Peyer's patch (tissue), 4 donors: ENCODE measurements around the gene TICRR.
"Not testable (repeated sequence)": the region's sequence is repeated elsewhere in the genome, so short reads cannot be mapped to it uniquely, and the experiment has no call there.

ENCODE experiments used
- POLR2A ChIP-seq, 2 donors: fragments of 450-650 bp; IDR thresholded peaks; one replicate each; pipeline ENCODE4 v1.5.1; 2017; ENCODE audit warnings: antibody characterized with exemption in 2 of 2, mild to moderate bottlenecking in 2 of 2, moderate library complexity in 2 of 2
- TF ChIP-seq, protein P1 (sequence below), 6 experiments: fragments of 450-650 bp in 4 of 6; fragments of 200-600 bp in 2 of 6; sonication (generic) in 1 of 6; IDR thresholded peaks; one replicate each; pipeline ENCODE4 v1.5.1; 2017 to 2019; ENCODE audit warnings: antibody characterized with exemption in 6 of 6, mild to moderate bottlenecking in 3 of 6, moderate library complexity in 1 of 6

DNA sequence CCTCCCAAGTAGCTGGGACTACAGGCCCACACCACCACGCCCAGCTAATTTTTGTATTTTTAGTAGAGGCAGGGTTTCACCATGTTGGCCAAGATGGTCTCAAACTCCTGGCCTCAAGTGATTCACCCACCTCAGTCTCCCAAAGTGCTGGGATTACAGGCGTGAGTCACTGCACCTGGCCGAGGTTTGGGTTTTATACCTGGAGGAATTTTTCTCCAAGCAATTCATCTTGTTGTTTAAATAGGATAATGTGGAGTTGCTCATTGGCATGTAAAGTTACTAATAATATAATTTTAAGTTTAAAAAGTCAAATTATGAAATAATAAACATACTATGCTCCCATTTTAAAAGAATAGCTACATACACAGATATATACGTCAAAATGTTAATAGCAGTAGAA lies 26.1 kb upstream of the TICRR start:
- TF ChIP-seq, protein P1, sequence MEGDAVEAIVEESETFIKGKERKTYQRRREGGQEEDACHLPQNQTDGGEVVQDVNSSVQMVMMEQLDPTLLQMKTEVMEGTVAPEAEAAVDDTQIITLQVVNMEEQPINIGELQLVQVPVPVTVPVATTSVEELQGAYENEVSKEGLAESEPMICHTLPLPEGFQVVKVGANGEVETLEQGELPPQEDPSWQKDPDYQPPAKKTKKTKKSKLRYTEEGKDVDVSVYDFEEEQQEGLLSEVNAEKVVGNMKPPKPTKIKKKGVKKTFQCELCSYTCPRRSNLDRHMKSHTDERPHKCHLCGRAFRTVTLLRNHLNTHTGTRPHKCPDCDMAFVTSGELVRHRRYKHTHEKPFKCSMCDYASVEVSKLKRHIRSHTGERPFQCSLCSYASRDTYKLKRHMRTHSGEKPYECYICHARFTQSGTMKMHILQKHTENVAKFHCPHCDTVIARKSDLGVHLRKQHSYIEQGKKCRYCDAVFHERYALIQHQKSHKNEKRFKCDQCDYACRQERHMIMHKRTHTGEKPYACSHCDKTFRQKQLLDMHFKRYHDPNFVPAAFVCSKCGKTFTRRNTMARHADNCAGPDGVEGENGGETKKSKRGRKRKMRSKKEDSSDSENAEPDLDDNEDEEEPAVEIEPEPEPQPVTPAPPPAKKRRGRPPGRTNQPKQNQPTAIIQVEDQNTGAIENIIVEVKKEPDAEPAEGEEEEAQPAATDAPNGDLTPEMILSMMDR (IDR thresholded peaks at IDR 0.05), result not testable (repeated sequence)
- not testable (repeated sequence) for TF ChIP-seq POLR2A (IDR thresholded peaks at IDR 0.05)
